Body of pancreas (tissue), 4 donors: Measurements from ENCODE around the gene RAB1B.

Source experiments
- POLR2A ChIP-seq, 3 donors: fragments of 450-650 bp; IDR thresholded peaks; one replicate each; pipeline ENCODE4 v1.6.1; 2016; ENCODE audit warnings: antibody characterized with exemption in 3 of 3, mild to moderate bottlenecking in 2 of 3
- TF ChIP-seq, protein P1 (sequence below), 7 experiments: fragments of 450-650 bp in 4 of 7; fragments of 200-600 bp in 3 of 7; sonication (generic) in 3 of 7; IDR thresholded peaks; one replicate each; pipeline ENCODE4 v1.5.1; 2016 to 2019; ENCODE audit warnings: antibody characterized with exemption in 7 of 7

- TF ChIP-seq, protein P1, sequence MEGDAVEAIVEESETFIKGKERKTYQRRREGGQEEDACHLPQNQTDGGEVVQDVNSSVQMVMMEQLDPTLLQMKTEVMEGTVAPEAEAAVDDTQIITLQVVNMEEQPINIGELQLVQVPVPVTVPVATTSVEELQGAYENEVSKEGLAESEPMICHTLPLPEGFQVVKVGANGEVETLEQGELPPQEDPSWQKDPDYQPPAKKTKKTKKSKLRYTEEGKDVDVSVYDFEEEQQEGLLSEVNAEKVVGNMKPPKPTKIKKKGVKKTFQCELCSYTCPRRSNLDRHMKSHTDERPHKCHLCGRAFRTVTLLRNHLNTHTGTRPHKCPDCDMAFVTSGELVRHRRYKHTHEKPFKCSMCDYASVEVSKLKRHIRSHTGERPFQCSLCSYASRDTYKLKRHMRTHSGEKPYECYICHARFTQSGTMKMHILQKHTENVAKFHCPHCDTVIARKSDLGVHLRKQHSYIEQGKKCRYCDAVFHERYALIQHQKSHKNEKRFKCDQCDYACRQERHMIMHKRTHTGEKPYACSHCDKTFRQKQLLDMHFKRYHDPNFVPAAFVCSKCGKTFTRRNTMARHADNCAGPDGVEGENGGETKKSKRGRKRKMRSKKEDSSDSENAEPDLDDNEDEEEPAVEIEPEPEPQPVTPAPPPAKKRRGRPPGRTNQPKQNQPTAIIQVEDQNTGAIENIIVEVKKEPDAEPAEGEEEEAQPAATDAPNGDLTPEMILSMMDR (IDR thresholded peaks at IDR 0.05) = no peak
- no peak for TF ChIP-seq POLR2A (IDR thresholded peaks at IDR 0.05)
Observed at GRCh38 chr11:66281001-66281400, 12.6 kb downstream of the RAB1B start.
